GM18951 (cell line): ENCODE results near the gene FASN.

Source experiments
- POLR2A ChIP-seq: IDR thresholded peaks from 4 replicates; pipeline ENCODE4 v1.6.1; 2011; ENCODE audit warnings: mild to moderate bottlenecking; ENCODE audit not compliant: insufficient read length, insufficient read depth; ENCODE audit errors: extremely low read depth
- in situ Hi-C: fragments of 300-500 bp; cut with MboI; formaldehyde crosslinking; loops from one replicate; pipeline ENCODE4 v1.12.0; 2022; ENCODE audit warnings: low sequenced_read_pairs, mixed read lengths, inconsistent platforms; ENCODE audit not compliant: unreplicated experiment

FASN gene

DNA sequence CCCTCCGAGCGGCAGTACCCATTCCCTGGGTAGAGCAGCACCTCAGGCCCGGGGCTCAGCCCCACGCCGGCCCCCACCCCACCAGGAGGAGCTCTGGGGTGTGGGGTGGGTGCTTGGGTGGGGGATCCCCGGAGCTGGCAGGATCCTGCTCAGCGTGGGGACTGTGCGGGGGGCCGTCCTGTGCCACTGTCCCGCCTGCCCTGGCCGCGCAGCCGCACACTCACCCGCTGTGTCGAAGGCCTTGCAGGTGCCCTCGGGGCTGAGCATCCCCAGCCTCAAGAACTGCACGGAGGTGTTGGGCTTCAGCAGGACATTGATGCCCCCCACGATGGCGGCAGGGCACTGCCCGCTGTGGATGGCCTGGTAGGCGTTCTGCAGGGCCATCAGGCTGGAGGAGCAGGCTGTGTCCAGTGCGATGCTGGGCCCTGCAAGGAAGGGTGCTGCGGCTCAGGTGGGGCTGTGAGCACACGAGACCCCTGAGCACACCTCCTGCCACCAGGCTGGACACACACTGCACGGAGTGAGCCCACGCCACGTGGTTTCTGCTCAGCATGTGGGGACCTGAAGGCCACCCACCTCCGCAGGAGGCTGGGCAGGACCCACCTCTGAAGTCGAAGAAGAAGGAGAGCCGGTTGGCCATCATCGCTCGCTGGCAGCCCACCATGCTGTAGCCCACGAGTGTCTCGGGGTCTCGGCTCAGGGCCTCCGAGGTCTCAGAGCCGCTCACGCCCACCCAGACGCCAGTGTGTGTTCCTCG is 4.9 kb downstream of the FASN start:
- in situ Hi-C loops: no loop called here
- no peak for TF ChIP-seq POLR2A

GRCh38 chr17:82092628-82092994 is 5.4 kb downstream of the FASN start:
- TF ChIP-seq POLR2A: no peak
- in situ Hi-C loops: no loop called here

- no peak for TF ChIP-seq POLR2A
- in situ Hi-C loops: no loop called here
These were observed 5.9 kb downstream of the FASN start for GRCh38 chr17:82092094-82092586.

DNA sequence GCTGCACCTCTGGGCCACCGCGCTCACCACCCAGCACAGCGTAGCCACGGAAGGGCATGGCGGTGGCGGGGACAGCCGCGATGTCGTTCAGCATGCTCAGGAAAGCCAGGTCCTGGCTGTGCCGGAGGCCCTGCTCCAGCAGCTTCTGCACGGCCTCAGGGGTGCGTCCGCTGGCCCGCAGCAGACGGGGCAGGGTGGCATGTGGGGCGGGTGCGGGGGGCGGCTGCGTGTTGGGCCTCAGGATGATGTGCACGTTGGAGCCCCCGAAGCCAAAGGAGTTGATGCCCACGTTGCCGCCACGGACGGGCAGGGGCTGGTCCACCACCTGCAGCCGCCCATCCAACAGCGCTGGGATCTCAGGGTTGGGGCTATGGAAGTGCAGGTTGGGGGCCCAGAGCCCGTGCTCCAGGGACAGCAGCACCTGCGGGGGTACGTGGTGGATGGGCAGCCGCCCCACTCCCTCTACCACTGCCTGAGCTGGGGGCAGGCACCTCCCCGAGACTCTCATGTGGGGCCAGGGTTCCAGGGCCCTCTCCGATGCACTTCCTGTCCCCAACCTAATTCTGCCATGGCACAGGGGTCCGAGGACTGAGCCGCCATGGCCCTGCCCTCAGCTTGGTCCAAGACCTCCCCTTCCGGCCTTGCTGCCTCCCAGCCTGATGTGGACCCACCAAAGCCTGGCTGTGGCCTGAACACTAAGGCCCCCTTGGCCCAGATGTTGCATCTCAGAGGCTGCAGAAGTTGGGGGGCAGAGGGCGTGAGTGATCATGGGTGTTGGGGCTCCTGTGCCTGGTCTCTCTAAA is 6.6 kb downstream of the FASN start:
- in situ Hi-C loops: no loop called here
- TF ChIP-seq POLR2A: no peak

DNA sequence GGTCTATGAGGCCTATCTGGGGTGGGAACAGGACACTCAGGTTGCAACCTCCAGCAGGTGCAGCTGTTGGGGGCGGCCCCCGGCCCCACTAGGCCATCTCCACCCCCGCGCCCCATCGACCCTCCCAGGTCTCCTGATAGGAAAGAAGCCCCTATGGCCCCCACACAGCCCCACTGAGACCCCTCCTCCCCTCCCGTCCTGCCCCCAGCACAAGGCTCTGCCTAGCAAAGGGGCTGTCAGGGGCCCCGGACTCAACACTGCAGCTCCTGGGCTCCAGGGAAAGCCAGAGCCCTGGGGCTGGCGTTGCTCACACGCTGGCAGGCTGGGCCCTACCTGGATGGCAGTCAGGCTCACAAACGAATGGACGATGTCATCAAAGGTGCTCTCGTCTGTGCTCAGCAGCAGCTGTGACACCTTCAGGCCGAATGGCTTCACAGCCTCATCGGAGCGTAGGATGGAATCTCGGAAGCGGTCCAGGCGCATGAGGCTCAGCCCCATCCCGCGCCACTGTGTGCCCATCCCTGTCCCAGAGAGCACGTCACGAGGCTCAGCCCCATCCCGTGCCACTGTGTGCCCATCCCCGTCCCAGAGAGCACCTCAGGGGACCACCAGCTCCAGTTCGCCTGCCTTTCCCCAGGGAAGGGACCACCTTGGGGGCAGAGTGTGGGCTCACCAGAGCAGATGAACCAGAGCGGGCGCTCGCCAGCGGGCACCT is 7.3 kb downstream of the FASN start:
- in situ Hi-C loops: no loop called here
- no peak for TF ChIP-seq POLR2A

DNA sequence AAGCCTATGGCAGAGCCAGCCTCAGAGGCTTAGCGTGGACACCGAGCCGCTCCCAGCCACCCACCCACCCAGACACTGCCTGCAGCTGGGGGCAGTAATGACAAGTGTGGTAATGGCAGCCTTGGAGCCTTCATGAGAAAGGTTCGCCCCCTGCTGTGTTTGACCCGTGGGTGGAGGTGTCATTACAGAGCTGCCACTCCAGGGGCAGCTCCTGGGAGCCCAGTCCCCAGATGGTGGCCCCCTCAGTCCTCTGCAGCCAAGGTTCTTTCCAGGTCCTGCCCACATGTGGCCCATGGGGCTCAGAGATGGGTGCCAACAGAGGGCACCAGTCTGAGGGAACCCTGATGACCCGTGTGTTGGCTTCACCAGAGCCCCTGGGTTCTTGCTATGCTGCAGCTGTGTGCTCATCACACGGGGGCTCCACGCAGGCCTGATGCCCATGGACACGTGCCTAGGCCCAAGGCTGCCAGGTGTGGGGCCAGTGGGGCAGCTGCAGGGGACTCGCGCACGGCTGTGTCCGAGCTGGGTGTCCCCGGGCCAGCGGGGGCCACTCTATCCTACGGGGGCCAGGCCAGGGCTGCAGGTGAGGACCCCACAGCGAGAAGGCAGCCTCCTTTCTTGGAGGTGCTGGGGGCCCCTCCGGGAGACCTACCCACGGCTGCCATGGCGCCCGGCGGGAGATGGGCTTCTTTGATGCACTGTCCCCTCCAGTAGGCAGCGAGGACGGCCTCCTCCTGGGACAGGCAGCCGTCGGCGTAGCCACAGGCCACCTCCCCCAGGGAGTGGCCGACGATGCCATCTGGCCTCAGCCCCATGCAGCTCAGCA is 8.1 kb downstream of the FASN start:
- in situ Hi-C loops: no loop called here
- no peak for TF ChIP-seq POLR2A

DNA sequence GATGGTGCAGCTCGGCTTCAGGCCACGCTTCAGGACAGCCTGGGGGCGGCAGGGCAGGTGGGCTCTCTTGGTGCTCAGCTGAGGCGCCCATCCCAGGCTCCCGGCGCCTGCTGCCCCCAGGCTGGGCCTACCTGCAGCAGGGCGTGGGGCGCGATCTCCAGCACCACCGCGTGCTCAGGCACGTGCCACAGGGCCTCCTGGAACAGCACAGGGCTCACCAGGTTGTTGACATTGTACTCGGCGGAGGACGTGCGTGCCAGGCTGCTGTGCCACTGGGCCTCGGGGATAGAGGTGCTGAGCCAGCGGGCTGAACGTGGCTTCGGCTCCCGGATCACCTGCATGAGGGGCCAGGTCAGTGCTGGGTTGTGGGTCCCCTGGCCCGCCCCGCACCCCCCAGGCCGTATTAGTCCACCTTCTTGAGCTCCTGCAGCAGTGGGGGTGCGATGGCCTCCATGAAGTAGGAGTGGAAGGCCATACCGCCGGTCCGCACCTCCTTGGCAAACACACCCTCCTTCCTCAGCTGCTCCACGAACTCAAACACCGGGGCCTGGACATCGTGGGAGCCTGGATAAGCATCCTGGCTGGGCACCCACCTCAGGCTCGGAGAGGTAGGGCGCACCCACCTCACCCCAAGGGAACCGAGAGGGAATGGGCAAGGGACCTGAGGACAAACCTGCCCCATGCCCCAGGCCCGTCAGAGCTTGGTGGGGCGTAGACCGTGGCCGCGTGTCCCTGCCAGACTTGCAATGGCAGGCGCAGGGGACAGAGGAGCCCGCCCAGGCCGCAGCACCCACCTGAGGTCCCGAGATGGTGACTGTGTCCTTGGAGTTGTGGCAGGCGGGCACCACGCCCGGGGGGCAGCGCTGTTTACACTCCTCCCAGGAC is 9.0 kb downstream of the FASN start:
- TF ChIP-seq POLR2A: no peak
- in situ Hi-C loops: no loop called here

DNA sequence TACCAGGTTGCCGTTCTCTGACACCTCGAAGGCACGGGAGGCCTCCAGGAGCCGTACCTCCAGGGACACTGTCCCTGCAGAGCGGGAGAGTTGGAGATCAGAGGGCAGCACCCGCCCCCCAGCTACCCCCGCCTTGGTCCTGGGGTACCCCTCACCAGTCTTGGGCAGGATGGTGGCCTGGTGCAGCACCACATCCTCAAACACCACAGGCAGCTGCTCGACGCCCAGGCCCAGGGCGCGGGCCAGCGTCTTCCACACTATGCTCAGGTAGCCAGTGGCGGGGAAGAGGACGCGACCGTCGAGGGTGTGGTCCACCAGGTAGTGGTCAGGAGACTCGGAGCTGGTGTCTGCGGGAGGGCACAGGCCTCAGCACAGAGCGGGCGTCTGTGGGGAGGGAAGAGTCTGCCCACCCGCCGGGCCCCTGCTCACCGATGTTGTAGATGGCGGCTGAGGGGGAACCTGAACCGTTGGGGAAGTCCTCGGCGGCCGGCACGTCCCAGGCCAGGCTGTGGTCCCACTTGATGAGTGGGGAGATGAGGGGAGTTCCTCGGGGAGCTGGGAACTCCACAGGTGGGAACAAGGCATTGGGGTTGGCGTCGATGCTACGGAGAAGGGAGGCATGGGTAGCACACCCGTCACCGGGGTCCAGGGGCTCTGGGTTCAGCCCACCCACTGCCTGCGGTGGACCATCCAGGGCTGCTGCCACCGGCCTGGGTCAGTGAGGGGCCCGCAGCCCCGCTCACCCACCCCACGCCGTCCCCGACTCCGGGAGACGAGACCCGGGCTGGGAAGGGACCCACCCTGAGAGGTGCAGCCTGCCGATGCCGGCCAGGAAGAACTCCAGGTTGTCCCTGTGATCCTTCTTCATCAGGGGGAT is 9.8 kb downstream of the FASN start:
- in situ Hi-C loops: no loop called here
- TF ChIP-seq POLR2A: no peak

DNA sequence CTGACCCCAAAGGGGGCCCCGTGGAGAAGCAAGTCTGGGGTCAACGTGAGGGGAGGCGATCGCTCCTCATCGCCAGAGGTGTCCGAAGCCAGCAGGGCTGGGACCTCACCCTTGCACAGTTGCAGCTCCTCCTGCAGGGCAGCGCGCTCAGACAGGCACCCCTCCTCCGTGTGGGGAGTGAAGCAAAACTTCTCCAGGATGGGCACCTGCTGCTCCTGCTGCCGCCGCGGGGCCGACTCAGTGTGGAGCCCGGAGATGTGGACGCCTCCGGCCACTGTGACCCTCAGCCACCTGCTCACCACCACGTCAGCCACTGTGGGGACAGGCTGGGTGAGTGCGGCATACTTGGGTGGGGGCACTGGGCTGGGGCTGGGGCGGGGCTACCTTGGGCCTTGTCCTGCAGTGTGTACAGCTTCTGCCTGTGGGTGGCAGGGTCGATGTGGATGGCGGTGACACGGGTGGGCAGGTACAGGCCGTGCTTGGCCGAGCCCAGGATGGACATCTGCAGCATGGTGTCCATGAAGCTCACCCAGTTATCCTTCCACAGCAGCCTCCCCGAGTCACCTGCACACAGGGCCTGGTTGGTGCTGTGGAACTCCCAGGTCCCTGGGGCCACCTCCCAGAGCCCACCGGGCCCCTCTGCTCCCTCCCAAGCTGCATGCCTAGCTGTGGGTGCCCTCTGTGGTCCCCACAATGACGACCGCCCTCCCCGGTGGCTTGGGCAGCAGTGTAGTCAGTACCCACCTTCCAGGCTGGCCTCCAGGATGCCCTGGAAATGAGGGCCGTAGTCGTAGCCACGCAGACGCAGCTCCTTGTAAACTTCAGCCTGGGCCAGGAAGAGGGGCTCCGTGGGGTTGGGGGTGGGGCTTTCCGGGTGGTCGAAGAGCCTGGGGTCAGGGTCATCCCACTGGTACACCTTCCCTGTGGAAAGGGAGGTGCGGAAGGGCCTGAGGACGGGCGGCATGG is 10.8 kb downstream of the FASN start:
- no peak for TF ChIP-seq POLR2A
- in situ Hi-C loops: no loop called here
